ENCODE data around the gene SLC7A8. TPM values are rescaled to one million over a fixed set of nuclear protein-coding genes. Genes with fewer than 3 reads are reported as not detected.

Gene SLC7A8
- total and polyA plus RNA-seq, 2 of the 4 experiments (the other 2 are of a cell fraction) = 0.31 TPM; not detected in 1

- ChIA-PET CTCF (interaction anchor here (0.6 kb wide), 2 partner anchors 38 to 179 kb away, joined by 3 read pairs; no protein-coding TSS in a partner anchor), POLR2A (ENCODE audit: unreplicated experiment) (interaction anchor here (1.0 kb wide), 1 partner anchor 20 kb away, joined by 3 read pairs; the partner anchor contains the start of genes ACIN1 and C14orf119)
- H3K36me3 ChIP-seq (ENCODE audit: control insufficient read depth, insufficient read depth, low read length) = no peaks in the 10 kb centered on the region
- peak overlapping the region; percentile 3; the same call in 1 of the 2 replicates for H3K9ac ChIP-seq (ENCODE audit: low read depth, low read length)
- peak overlapping the region; percentile 95 for H4K91ac ChIP-seq (ENCODE audit: insufficient read depth, low read depth, low read length)
- peak overlapping the region; percentile 73 for H4K5ac ChIP-seq (ENCODE audit: low read depth, low read length)
- H3K4me2 ChIP-seq (ENCODE audit: low read depth, low read length) = peak overlapping the region; percentile 58
- peak overlapping the region; percentile 65 for H3K14ac ChIP-seq (replicated peaks; ENCODE audit: low read depth, low read length)
- no TSS peak for BruUV-seq (replicated peaks)
- 14% methylated on average over 2 of the region's 10 CpGs; no CpG with 5 or more reads in 1 of the 2 experiments for WGBS, 2 experiments (ENCODE audit: extremely low coverage in 2 of 2, insufficient read length in 1 of 2)
- ATAC-seq (ENCODE audit: low read depth) (peak; percentile 88), DNase-seq (peak; percentile 99)
- H2AK9ac ChIP-seq (replicated peaks; ENCODE audit: low read depth, low read length, poor library complexity) = peak overlapping the region; percentile 92
- peaks cover 29% of the 10 kb centered on the region for H3K4me1 ChIP-seq (ENCODE audit: control insufficient read depth, insufficient read depth, low read length)
- H2AK5ac ChIP-seq (ENCODE audit: low read depth, low read length) = peak overlapping the region; percentile 97
- H2BK120ac ChIP-seq (ENCODE audit: low read depth, low read length) = peak overlapping the region; percentile 98
- in situ Hi-C loops (cut with MboI; ENCODE audit: low sequenced_read_pairs) = loop anchor here (10.0 kb wide), 1 partner anchor 190 kb away; the partner anchor contains the start of genes BCL2L2 and PPP1R3E
- dilution Hi-C loops (cut with HindIII; ENCODE audit: low sequenced_read_pairs, unreplicated experiment) = no loop called here
- peak overlapping the region; percentile 100; the same call in 2 of the 3 replicates for H2BK15ac ChIP-seq (ENCODE audit: low read depth, low read length)
- peak overlapping the region; percentile 82 for H2AFZ ChIP-seq (replicated peaks; ENCODE audit: low read length, poor library complexity)
- H2BK20ac ChIP-seq (ENCODE audit: low read depth, low read length) = peak overlapping the region; percentile 95
- H3K9me1 ChIP-seq (ENCODE audit: insufficient read depth, low read length) = peaks cover 35% of the 10 kb centered on the region
- intact Hi-C loops (cut with micrococcal nuclease) = no loop called here
- peak overlapping the region; percentile 89 for H3K23ac ChIP-seq (ENCODE audit: low read depth, low read length)
- H3K4me3 ChIP-seq (ENCODE audit: insufficient read depth, low read depth, low read length) = no peak overlapping the region
- peak overlapping the region; percentile 95 for H2BK5ac ChIP-seq (ENCODE audit: low read depth, low read length, poor library complexity, severe bottlenecking)
- peak overlapping the region; percentile 69 for H3K56ac ChIP-seq (ENCODE audit: extremely low read depth, insufficient read depth, low read length)
- peak overlapping the region; percentile 78 for H3K27ac ChIP-seq (ENCODE audit: insufficient read depth, low read length)
- H3K27me3 ChIP-seq (ENCODE audit: control insufficient read depth, insufficient read depth, low read length) = no peaks in the 10 kb centered on the region
- H4K8ac ChIP-seq (ENCODE audit: low read depth in 2 of 2, low read length in 2 of 2) = peak overlapping the region; percentile 57 to 95
- peaks cover 9 to 10% of the 10 kb centered on the region in 2 experiments; a peak in 2 of 4 replicates for H3K79me1 ChIP-seq (ENCODE audit: low read depth in 1 of 2, low read length in 2 of 2)
- peak overlapping the region; percentile 84 for H3K18ac ChIP-seq (ENCODE audit: low read depth, low read length)
- no peaks in the 10 kb centered on the region for H3K9me3 ChIP-seq (ENCODE audit: control insufficient read depth, insufficient read depth, low read length)
- no peaks in the 10 kb centered on the region for H4K20me1 ChIP-seq (ENCODE audit: insufficient read depth, low read length)
- H3K4ac ChIP-seq (ENCODE audit: low read depth, low read length) = peak overlapping the region; percentile 95
- TF ChIP-seq SMC3 (IDR thresholded peaks at IDR 0.05; ENCODE audit: low read depth, low read length) (no peak), RCOR1 (IDR thresholded peaks at IDR 0.05; ENCODE audit: insufficient replicate concordance, low read length) (peak; percentile 16), USF2 (IDR thresholded peaks at IDR 0.05; ENCODE audit: low read depth, low read length) (no peak), MAZ (IDR thresholded peaks at IDR 0.05; ENCODE audit: borderline replicate concordance, low read depth, low read length) (peak; percentile 71; the same call in 1 of the 2 replicates), MXI1 (IDR thresholded peaks at IDR 0.05; ENCODE audit: borderline replicate concordance, low read depth, low read length) (no peak), RAD21 (IDR thresholded peaks at IDR 0.05; ENCODE audit: low read length) (no peak; the same call in 1 of the 2 replicates), ELK1 (IDR thresholded peaks at IDR 0.05; ENCODE audit: borderline replicate concordance, low read depth, low read length) (no peak), CEBPB (IDR thresholded peaks at IDR 0.05; ENCODE audit: low read depth, low read length) (peak; percentile 41; the same call in 1 of the 2 replicates), BHLHE40 (IDR thresholded peaks at IDR 0.05; ENCODE audit: low read depth, low read length) (peak; percentile 72), POLR2A (IDR thresholded peaks at IDR 0.05; ENCODE audit: low read depth, low read length) (peak; percentile 75; the same call in 1 of the 2 replicates), CHD1 (IDR thresholded peaks at IDR 0.05; ENCODE audit: low read depth, low read length) (no peak; the same call in 1 of the 2 replicates), CTCF (conservative IDR thresholded peaks at IDR 0.05; ENCODE audit: low read depth, low read length) (no peak), FOS (IDR thresholded peaks at IDR 0.05; ENCODE audit: low read depth, low read length) (peak; percentile 98)
Observed at GRCh38 chr14:23115039-23115731, 68.3 kb downstream of the SLC7A8 start.

All from IMR-90 (cell line).